ENCODE measurements around the gene HSPE1. TPM values are rescaled to one million over a fixed set of nuclear protein-coding genes. Genes with fewer than 3 reads are reported as not detected.
"Not testable (repeated sequence)": the region's sequence is repeated elsewhere in the genome, so short reads cannot be mapped to it uniquely, and the experiment has no call there.

The HSPE1 gene
- total RNA-seq = 115 and 245 TPM in 2 replicates

DNA sequence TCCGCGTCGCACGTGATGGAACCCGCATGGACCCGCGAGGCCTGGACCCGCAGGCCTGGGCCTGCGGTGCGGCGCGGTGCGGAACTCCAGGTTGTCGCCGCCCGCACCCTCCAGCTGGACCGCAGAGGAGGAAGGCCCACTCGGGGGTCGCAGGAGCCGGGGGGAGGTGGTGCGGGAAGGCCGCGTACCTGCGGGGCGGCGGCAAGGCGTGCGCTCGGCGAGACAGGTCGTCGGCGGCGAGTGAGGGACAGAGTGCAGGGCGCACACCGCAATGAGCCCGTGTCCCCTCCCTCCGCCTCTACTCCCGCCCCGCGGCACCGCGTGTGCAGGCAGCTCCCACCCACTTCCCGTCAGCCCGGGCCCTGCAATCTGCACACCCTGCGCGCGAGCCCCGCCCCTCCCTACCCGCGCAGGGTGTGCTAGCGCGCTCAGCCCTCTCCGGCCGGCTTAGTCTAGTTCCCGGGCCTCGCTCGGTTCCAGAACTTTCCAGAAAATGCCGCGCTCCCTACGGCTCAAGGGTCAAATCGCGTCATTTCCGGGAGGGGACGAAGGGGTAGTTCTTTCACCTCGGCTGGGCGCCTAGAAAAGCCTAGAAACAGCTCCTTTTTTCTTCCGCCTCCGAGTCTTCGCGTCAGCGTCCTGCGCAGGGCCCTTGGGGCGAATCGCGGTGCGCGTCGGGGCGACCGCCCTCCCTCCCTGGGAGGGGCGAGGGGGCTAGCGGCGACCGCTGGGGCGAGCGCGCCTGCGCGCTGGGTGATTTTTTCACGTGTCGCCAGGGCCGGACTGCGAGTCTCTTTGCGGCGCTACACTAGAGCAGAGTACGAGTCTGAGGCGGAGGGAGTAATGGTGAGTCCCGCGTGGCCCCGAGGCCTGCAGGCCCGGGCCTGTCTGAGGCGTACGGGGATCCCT is at the start of gene HSPE1, which contains the start of gene HSPD1:
Gene HSPE1 (plus strand): TSS at position 786 of the 909 bp plus-strand sequence. CDS start 58 bp downstream, at position 844.
Gene HSPD1 (minus strand): TSS at position 247 of the 909 bp plus-strand sequence. CDS start 992 bp downstream, outside the sequence.
- DNase-seq (ENCODE audit: low read depth, low spot score) = peak; percentile 96

DNA sequence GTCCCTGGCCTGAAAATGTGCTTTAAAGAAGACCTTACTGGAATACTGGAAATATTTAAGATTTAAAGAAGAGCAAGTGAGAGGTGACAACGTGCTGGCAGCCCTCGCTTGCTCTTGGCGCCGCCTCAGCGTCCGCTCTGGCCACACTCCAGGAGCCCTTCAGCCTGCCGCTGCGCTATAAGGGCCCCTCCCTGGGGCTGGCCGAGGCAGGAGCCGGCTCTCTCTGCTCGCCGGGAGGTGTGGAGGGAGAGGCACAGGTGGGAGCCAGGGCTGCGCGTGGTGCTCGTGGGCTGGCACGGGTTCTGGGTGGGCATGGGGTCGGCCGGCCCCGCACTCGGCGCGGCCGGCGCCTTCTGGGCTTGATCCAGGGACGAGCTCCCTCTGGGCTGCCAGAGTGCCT is 49.7 kb upstream of the HSPE1 start:
- no peak for DNase-seq (ENCODE audit: low read depth, low spot score)

DNA sequence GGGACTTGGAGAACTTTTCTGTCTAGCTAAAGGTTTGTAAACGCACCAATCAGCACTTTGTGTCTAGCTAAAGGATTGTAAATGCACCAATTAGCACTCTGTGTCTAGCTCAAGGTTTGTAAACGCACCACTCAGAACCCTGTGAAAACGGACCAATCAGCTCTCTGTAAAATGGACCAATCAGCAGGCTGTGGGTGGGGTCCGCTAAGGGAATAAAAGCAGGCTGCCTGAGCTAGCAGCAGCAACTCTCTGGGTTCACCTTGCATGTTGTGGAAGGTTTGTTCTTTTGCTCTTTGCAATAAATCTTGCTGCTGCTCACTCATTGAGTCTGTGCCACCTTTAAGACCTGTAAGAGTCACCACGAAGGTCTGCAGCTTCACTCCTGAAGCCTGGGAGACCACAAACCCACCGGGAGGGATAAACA is 49.2 kb upstream of the HSPE1 start:
- not testable (repeated sequence) for DNase-seq (ENCODE audit: low read depth, low spot score)

GRCh38 chr2:197452754-197453122 is 47.4 kb upstream of the HSPE1 start:
- no peak for DNase-seq (ENCODE audit: low read depth, low spot score)

DNA sequence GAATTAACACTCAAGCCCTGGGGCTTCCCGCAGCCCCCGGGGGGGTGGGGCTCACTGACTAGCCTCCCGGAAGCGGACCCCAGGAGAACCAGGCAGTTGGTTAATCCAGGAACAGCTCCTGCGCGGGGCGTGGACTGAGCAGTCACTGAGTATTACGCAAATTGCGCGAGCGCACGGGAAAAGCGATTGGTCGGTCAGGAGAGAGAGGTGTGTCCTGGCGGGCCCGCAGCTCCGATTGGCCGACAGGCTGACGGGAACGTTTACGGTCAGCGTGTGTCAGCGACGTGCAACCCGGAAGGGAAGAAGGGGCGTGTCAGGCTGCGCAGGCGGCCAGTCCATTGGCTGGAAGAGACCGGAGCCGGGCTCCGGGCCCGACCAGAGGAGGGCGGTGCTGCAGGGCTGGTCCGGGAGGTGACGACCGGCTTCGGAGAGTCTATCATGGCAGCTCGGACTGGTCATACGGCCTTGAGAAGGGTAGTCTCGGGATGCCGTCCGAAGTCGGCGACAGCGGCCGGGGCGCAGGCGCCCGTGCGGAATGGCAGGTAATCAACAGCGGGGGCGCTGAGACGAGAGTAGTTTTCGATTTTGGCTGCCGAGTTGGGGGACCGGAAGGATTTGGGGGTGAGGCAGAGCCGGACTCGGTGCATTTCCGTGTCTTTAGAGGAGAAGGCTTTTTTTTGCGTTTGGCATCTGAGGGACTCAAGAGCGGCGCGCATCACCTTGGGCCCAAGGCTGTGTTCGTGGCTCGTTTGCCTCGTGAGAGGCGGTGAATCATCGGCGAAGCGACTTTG is 46.9 kb upstream of the HSPE1 start, which contains the start of gene COQ10B:
Gene COQ10B (plus strand): TSS at position 430 of the 791 bp plus-strand sequence. CDS start 9 bp downstream, at position 439.
- DNase-seq (ENCODE audit: low read depth, low spot score) = peak; percentile 99

GRCh38 chr2:197453914-197454398 is 46.2 kb upstream of the HSPE1 start:
- DNase-seq (ENCODE audit: low read depth, low spot score) = peak; percentile 80

GRCh38 chr2:197454923-197455322 is 45.3 kb upstream of the HSPE1 start:
- no peak for DNase-seq (ENCODE audit: low read depth, low spot score)

GRCh38 chr2:197455428-197455827 is 44.8 kb upstream of the HSPE1 start:
- no peak for DNase-seq (ENCODE audit: low read depth, low spot score)

GRCh38 chr2:197460649-197461048 is 39.5 kb upstream of the HSPE1 start:
- no peak for DNase-seq (ENCODE audit: low read depth, low spot score)

GRCh38 chr2:197461057-197461456 is 39.1 kb upstream of the HSPE1 start:
- DNase-seq (ENCODE audit: low read depth, low spot score) = no peak

- DNase-seq (ENCODE audit: low read depth, low spot score) = no peak
Measured at GRCh38 chr2:197464175-197464574, 36.0 kb upstream of the HSPE1 start.

DNA sequence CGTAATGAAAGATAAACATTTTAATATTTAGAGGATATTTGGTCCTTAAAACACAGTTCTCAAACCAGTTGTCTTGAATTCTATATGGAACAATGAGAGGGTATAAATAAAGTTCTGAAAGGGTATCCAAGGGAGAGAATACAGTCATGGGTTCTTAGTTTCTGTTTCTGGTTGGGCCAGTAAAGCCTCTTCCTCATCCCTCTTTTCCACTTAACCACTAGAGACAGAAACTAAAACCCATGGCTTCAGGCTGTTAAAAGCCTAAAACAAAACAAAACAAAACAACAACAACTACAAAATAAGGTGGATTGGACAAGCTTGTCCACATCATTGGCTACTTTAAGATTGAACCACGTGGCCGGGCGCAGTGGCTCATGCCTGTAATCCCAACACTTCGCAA is 28.0 kb upstream of the HSPE1 start:
- DNase-seq (ENCODE audit: low read depth, low spot score) = no peak

- DNase-seq (ENCODE audit: low read depth, low spot score) = no peak
Measured at GRCh38 chr2:197477797-197478196, 22.4 kb upstream of the HSPE1 start.

DNA sequence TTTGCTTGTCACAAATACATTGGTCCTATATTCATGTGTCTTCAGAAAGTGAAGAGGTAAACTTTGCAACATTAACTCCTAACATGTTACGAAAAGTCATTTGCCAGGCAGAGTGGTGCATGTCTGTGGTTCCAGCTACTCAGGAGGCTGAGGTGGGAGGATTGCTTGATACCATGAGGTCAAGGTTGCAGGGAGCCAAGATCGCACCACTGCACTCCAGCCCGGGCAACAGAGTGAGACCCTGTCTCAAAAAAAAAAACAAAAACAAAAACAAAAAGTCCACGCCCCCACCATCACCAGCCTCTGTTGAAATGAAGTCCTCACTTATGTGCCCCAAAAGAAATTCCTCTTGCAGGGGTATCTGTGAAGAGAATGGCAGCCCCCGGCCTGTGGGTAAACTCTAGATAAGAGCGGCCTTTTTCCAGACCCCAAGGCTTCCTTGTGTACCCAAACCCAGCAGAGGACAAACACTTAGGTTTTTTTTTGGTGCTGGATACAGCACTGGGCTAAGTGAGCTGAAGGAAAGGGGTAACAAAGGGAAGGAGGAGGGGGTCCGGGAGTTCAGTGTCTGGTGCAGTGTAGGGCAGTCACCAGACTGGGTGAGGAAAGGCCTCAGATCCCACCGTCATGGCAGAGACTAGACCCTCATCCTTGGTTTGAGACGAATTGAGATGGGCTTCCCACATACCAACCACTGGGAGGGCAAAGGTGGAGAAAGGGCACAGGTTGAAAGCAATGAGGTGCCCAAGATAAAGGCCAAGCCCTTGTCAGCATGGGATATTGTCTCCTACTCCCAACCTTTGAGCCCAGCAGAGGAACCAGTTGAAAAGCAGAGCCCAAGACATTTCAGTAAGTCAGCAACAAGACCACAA is 19.8 kb upstream of the HSPE1 start:
- DNase-seq (ENCODE audit: low read depth, low spot score) = no peak

GRCh38 chr2:197484248-197484647 is 15.9 kb upstream of the HSPE1 start:
- not testable (repeated sequence) for DNase-seq (ENCODE audit: low read depth, low spot score)

- DNase-seq (ENCODE audit: low read depth, low spot score) = no peak
Measured at GRCh38 chr2:197486175-197486574, 14.0 kb upstream of the HSPE1 start.

DNA sequence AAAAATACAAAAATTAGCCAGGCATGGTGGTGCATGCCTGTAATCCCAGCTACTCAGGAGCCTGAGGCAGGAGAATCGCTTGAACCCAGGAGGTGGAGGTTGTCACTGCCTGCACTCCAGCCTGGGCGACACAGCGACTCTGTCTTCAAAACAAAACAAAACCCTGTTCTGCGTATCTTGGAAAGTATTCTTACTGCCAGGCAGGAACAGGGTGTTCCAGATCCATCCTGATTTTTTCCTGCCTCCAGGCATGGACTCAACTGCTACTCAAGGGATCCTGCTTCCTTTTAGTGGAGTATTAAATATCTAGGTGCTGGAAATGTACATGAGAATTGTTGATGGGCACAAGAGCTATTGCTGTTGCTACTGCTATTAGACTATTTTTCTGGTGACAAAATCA is 12.8 kb upstream of the HSPE1 start:
- no peak for DNase-seq (ENCODE audit: low read depth, low spot score)

DNA sequence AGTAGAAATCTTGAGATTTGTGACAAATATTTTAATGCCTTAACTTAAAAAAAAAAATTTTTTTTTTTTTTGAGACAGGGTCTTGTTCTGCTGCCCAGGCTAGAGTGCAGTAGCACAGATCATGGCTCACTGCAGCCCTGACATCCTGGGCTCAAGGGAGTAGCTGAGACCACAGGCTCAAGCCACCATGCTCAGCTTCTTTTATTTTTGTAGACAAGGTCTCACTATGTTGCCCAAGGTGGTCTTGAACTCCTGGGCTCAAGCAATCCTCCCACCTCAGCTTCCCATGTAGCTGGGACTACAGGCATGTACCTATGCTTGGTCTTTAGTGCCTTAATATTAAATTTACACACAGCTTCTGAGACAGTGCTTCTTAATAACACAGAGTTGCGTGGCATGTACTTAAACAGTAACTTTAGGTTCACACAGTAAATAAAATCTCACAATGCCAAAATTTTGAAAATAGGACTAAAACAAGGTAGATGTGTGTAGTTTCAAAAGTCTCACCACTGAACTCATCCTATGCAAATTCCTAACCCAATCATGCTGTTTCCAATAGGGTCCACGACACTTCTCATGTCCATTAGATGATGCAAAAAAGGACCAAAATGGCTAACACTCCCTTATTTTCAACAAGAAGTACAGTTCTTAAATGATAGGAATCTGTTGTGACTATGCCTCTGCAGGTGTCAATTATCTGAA is 4.6 kb upstream of the HSPE1 start:
- no peak for DNase-seq (ENCODE audit: low read depth, low spot score)

- no peak for DNase-seq (ENCODE audit: low read depth, low spot score)
Measured at GRCh38 chr2:197496695-197497094, 3.5 kb upstream of the HSPE1 start.

DNA sequence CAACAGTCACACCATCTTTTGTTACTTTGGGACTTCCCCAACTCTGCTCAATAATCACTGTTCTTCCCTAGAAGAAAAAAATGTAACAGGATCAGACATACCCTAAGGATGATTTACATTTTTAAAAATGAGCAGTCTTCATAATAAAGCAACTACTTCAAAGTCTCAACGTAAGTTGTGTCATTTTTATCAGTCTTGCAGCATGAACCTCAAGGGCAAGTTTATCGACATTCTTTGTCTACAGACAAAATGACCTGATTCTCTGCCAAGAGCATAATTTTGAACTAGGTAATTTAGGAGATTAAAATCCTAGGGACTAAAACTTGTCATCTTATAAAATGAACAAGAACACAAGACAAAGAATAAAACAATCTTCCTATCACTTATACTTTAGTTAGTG is 2.9 kb upstream of the HSPE1 start:
- DNase-seq (ENCODE audit: low read depth, low spot score) = no peak

Measured in pulmonary artery endothelial cell (primary cell).